OCI-LY3 (cell line): ENCODE measurements around the gene GALNT2.

Experiments
- EZH2phosphoT487 ChIP-seq: fragments of 200-600 bp; shearing (Covaris generic); IDR thresholded peaks from 2 replicates; pipeline ENCODE4 v1.6.1; 2018; ENCODE audit warnings: antibody characterized with exemption, mixed run types, low read depth
- TF ChIP-seq, protein P1 (sequence below): fragments of 200-600, 300-600 bp; sonication (generic); IDR thresholded peaks from 2 replicates; pipeline ENCODE4 v1.5.1; 2014; ENCODE audit warnings: antibody characterized with exemption, low read length, low read depth

- TF ChIP-seq, protein P1, sequence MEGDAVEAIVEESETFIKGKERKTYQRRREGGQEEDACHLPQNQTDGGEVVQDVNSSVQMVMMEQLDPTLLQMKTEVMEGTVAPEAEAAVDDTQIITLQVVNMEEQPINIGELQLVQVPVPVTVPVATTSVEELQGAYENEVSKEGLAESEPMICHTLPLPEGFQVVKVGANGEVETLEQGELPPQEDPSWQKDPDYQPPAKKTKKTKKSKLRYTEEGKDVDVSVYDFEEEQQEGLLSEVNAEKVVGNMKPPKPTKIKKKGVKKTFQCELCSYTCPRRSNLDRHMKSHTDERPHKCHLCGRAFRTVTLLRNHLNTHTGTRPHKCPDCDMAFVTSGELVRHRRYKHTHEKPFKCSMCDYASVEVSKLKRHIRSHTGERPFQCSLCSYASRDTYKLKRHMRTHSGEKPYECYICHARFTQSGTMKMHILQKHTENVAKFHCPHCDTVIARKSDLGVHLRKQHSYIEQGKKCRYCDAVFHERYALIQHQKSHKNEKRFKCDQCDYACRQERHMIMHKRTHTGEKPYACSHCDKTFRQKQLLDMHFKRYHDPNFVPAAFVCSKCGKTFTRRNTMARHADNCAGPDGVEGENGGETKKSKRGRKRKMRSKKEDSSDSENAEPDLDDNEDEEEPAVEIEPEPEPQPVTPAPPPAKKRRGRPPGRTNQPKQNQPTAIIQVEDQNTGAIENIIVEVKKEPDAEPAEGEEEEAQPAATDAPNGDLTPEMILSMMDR: peak; percentile 26
- no peak for TF ChIP-seq EZH2phosphoT487
Observed at GRCh38 chr1:230149751-230150584, 82.9 kb downstream of the GALNT2 start.
